Measurements from ENCODE around the gene STAB2.

STAB2 gene

GRCh38 chr12:103580026-103580425, 7.0 kb upstream of the STAB2 start:
- no peak for DNase-seq (ENCODE audit: low read depth)

GRCh38 chr12:103583008-103583407, 4.1 kb upstream of the STAB2 start:
- no peak for DNase-seq (ENCODE audit: low read depth)

DNA sequence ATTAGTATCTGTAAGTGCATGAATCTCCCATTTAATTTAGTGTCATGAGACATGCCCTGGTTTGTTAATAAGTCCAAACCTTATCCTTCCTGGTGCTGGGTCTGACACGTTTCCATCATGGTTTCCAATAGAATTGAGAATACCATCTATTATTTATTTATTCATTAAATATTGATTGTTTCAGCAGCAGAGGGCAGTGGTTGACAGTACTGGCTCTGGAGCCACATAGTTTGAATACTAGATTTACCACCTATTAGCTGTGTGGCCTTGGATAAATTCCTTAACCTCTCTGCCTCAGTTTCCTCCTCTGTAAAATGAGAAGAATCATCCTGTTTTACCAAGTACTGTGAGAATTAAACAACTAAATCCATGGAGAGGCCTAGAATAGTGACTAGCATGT, 941 bp upstream of the STAB2 start:
- DNase-seq (ENCODE audit: low read depth), result no peak

GRCh38 chr12:103588680-103589079, 1.6 kb downstream of the STAB2 start:
- DNase-seq (ENCODE audit: low read depth), result no peak

DNA sequence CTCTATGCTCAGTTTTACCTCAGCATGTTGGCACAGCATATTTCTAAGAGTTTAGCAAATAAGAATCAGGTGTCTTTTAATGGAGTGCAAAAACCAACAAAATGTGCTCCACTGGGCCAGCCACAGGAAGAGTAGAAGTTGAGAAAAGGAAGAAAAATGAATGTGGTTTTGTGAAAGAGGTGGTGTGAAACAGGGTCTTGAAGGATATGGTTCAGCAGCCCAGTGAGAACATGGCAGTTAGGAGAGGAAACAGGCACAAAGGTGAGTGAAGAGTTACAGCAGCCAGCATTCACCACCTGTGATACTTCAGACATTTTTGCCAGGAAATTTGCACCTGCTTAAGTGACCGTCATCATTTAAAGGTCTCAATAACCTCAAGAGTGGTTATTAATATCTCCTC, 2.4 kb downstream of the STAB2 start:
- no peak for DNase-seq (ENCODE audit: low read depth)

DNA sequence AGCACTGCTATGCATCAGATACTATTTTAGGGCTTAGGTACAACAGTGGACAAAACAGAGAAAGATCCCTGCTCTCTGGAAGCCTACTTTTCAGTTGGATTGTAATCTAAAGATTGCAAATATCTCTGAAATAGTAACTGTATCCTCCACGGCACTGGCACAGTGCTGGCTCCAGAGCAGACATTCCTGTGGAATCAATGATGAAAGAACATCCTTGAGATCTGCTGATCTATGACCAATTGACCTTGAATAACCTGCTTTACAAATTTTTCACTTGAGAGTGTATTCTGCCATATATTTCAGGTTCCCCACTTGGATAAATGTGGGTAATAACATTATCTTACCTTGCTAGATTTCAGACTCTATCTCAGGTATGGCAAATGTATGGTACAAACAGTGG, 3.2 kb downstream of the STAB2 start:
- no peak for DNase-seq (ENCODE audit: low read depth)

DNA sequence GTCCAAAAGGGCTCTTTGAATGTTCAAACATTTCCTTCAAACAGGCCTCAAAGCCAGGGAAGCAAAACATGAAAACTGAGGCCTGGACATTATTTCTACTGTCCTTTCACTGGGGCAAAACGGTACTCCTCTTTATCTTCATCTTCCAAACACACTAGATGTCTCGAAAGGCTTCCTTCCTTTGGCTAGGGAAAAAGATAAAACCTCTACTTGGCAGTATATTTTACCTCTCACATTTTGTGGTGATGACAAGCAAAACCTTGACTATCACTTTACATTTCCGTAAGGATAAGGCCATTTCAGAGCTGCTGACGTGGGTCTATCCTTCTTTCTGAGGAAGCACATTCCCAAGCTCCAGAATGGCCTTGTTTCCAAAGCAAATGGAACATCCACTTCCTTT, 9.9 kb downstream of the STAB2 start:
- no peak for DNase-seq (ENCODE audit: low read depth)

- no peak for DNase-seq (ENCODE audit: low read depth)
Observed at GRCh38 chr12:103599274-103599673, 12.2 kb downstream of the STAB2 start.

DNA sequence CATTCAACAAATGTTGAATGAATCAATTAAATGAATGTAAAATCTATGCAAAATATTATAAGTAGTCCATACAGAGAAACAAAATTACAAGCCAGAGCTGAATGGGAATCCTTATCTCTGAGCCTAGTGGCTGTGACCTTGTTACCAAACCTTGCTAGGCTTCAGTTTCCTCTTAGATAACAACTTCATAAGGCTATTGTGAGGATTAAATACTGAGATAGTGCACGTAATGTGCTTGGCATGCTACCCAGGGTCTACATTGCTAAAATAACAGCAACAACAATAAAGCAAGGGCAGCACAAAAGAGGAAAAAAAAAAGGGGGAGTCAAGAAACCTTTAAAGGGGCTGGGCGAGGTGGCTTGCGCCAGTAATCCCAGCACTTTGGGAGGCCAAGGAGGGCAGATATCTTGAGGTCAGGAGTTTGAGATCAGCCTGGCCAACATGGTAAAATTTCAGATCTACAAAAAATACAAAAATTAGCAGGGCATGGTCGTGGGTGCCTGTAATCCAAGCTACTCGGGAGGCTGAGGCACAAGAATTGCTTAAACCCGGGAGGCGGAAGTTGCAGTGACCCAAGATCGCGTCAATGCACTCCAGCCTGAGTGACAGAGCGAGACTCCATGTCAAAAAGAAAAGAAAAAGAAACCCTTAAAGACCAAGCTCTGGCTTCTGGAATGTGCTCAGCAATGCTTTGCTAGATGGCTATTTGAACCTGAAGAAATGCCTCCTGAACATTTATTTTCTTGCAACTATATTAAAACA, 14.1 kb downstream of the STAB2 start:
- no peak for DNase-seq (ENCODE audit: low read depth)

- DNase-seq (ENCODE audit: low read depth), result no peak
Observed at GRCh38 chr12:103620395-103620794, 33.3 kb downstream of the STAB2 start.

GRCh38 chr12:103623716-103624115, 36.6 kb downstream of the STAB2 start:
- DNase-seq (ENCODE audit: low read depth), result no peak

DNA sequence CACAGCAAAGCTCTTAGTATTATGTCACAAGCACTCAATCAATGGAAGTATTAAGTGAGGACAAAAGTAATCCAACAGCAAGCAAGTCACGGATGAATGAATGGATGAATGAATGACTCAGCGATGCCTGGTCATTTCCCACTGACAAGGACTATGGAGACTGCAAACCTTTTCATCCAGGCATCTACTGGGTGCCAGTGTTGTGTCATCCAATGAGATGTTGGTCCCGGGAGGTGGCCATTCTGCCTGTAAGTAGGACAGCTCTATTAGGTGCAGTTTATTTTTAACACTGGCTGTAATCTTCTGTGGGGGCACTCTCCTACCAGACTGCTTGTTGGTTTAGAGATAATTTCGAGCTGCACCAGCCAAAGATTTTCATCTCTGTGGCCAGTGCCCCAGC, 39.4 kb downstream of the STAB2 start:
- no peak for DNase-seq (ENCODE audit: low read depth)

DNA sequence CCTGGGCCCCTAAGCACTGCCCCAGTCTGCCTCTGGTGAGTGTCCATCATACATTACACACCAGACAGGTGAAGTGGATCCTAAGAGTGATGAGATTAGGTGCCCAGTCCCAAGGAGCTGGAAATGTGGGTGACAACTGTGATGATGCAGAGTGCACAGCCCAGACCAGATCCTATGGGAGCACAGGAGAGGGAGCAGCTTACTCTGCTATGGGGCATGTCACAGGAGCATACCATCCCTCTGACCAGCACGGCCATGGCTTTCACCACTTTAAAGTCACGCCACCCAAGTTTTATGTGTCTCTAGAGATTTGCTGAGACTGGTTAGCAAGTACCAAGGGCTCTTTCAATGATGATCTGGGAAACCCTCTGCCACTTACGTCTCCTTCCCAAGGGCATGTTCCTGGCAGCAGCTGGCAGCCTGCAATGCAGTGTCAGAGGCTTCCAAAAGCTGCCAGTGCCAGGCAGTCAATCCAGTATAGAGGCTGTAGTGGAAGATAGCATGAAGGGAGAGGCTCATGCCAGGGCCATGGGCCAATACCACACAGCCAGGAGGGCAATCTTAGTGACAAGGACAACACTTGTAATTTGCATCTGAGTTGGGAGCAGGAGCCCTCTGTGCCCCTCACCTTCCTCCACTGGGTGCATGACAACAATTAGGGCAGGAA, 40.2 kb downstream of the STAB2 start:
- no peak for DNase-seq (ENCODE audit: low read depth)

GRCh38 chr12:103632554-103633216, 45.6 kb downstream of the STAB2 start:
- no peak for DNase-seq (ENCODE audit: low read depth)

- no peak for DNase-seq (ENCODE audit: low read depth)
Observed at GRCh38 chr12:103634732-103635131, 47.7 kb downstream of the STAB2 start.

DNA sequence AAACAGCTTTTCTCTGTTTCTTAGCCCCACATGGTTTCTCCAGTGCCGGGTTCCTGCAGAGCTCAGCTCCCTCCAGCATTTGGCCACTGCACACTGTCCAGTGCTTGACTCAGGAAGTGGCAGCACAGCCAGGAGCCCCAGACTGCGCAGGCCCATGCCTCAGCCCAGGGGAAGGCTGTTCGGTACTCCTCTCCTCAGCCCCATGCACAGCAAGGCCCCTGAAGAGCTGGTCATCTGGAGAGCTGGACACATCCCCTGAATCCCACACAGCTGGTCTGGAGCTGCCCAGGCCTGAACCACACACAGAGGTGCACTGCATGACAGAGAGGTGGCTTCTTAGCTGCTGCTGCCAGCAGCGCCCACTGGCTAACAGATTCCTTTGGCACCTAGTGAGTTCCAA, 48.3 kb downstream of the STAB2 start:
- DNase-seq (ENCODE audit: low read depth), result no peak

DNA sequence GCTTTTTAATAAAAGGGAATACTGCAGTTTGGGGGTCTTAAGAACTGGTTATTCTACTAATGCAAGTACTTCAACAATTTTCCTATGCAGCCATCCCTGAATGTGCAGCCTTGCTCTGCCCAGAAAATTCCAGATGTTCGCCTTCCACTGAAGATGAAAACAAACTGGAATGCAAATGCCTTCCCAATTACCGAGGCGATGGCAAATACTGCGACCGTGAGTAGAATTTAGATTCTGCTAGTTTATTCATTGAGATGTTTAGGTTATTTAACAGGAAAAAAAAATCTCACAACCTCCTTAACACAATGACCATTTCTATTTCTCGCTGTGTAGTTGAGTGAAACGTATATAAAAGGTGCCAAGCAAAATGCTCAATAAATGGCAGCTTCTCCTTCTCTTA, 49.9 kb downstream of the STAB2 start:
- no peak for DNase-seq (ENCODE audit: low read depth)

- no peak for DNase-seq (ENCODE audit: low read depth)
Observed at GRCh38 chr12:103637429-103637828, 50.4 kb downstream of the STAB2 start.

DNA sequence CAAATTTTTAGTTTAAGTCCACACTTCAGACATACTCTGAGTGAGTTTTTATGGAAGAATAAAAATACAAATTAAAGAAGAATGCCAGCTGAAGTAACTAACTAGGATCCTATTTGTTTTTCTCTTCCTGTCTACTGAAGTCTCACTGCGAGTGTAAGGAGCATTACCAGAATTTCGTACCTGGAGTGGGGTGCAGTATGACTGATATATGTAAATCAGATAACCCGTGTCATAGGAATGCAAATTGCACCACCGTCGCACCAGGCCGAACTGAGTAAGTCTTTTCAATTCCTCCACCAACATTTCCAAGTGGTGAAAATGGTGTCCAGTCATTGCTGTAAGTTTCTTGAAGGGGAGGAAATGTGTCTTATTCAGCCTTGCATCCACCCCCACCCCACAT, 52.9 kb downstream of the STAB2 start:
- DNase-seq (ENCODE audit: low read depth), result no peak

DNA sequence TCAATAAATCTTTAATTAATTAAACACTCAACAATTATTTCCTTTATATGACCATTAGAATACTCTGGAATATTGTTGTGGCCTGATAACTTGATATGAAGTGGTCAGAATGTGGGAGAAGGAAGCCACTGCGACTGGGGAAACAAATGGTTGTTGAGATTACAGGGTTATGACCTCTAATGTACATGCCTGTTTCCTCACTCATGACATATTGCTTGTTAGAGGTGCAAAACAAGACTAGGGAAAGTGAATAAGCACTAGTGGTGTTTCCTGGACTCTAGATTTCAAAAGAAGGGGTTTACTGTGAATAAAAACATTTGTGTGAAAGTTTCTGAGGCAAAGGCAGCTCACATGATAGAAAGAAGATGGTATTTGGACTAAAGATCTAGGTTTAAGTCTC, 53.3 kb downstream of the STAB2 start:
- no peak for DNase-seq (ENCODE audit: low read depth)

DNA sequence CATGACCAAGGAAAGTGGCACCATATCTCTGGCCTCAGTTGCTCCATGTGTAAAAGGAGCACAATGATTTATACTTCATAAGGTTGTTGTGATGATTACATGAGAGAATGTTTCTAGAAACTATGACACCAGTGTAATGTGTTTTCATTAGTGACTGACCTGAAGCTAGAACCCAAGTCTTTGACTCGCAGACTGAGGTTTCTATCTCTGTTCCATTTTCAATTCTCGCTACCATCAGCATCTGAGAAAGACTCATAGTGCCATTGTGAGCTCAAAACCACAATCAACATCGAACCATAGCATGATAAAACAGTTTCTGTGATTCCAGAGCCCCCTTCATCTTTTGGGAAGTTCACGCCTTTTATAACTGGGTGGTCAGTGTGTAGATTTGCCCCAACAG, 53.8 kb downstream of the STAB2 start:
- no peak for DNase-seq (ENCODE audit: low read depth)

DNA sequence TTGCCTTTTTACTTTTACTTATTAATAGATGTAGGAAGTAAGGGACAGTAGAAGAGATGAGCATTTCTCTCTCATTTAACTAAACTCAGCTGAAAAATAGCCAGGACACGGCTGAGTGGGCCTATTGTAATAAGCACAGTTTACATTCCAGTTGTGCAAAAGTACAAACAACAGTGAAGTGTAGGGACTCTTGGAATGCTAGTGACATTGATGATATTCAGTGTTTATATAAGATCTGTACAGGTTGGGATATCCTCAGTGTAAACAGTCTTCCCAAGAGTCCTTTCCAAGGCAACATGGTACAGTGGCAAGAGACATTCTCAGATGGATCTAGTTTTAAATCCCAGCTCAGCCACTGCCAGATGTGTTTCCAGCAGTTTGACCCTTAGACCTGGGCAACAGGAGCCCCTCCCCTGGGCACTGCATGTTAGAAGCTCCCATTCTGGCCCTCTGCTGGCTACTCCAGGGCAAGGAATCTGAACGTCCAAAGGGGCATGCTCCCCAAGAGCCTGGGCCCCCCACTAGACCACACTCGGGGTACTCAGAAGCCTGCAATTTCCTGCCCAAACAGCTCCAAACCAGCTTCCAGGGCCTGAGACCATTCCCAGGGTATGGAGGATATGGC, 55.3 kb downstream of the STAB2 start:
- no peak for DNase-seq (ENCODE audit: low read depth)

GRCh38 chr12:103645202-103645601, 58.1 kb downstream of the STAB2 start:
- DNase-seq (ENCODE audit: low read depth), result no peak
